Non-pigmented ciliary epithelial cell (primary cell): ENCODE measurements around the gene HSD17B12.
A peak's percentile ranks its signal among the peaks of the same experiment; 100 is the strongest.

Experiments
- DNase-seq: peaks from one replicate; pipeline ENCODE4 v3.0.0-alpha.2; 2010; ENCODE audit warnings: low read depth

The HSD17B12 gene

DNA sequence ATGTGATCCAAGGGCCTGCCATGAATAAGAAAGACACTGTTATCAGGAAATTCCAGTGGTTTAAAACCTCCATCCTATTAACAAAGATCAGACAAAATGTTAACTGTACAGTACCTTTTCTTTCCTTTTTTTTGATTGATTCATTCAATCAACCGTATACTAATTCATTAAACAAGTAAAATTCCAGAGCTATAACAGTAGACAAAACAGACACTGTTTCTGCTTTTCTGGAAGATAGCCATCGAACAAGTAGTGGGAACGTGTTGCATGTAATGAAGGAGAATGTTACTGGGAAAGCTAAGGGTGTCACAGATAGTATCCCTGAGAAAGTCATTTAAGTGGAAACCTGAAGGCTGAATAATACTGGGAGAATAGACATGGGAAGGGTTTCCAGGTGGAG lies 126.4 kb downstream of the HSD17B12 start:
- no peak for DNase-seq

DNA sequence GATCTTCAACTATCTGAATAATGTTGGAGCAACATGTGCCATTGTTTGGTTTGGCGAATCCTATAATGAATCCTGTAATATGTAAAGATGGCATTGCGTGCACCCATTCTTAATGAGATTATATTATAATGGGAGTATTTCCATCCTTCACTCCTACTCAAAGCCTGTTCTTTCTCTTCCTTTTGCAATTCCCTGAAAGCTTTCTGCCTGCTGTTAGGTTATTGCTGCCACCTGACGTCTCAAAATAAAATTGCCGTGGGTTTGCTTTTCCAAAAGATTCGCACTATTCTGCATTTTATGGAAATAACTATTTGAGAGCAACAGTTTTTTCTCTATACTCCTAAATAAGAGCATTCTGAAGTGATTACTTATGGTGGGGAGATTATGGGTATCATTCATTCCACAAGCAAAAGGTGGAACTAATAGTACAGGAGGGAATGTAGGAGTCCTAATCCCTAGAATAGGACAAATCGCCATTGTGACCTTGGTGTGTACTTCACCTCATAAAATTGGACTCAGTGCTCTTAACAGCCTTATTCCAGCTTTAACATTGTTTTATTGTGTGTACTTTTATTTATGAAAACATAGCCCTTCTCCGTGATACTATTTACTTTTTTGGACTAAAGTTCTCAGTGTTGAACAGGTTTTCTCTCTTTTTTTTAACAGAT lies 130.5 kb downstream of the HSD17B12 start:
- DNase-seq, result no peak

DNA sequence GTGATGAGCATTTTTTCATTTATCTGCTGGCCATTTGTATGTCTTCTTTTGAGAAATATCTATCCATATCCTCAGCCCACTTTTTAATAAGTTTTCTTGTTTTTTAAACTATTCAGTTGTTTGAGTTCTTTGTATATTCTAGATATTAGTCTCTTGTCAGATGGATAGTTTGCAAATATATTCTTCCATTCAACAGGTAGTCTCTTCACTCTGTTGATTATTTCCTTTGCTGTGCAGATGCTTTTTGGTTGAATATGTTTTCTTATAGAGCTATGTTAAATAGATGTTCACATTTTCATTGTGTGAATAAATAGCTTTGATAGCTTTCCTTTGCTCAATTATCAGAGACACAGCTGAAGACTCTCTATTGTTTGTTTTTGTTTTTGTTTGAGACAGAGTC lies 131.9 kb downstream of the HSD17B12 start:
- DNase-seq, result no peak

DNA sequence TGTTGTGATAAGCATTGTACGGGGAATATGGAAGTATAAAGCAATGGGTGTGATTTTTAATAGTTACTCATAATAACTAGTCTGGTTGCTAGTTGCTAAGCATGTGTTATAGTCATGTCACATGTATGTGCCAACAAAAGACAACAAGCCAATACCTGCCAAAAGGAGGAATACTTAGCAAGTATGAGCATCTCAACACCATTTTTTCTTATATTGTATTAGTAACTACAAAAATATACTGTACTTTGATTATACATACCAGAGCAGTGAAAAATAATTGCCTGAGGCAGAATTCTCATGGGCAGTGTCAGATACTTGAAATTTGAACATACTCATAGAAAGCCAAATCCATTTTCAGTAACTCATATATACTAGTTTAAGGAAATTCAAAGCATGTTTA lies 137.7 kb downstream of the HSD17B12 start:
- no peak for DNase-seq

DNA sequence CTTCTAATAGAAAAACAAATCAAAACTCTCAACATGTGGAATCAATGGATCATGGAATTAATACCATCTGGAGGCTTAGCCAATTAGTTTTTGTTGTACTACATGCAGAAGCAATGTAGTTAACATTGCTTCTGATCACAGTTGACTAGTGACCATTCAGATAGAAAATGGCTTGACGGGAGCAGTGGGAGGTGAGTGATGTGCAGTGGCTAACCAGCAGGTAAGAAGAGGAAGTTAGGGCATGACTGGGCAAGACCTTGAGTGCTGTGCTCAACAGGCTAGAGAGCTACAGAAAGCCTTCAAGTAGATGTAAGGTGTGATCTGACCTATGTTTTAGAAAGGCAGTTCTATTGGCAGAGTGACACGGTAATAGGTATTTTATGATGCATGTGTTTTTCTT lies 139.4 kb downstream of the HSD17B12 start:
- no peak for DNase-seq

DNA sequence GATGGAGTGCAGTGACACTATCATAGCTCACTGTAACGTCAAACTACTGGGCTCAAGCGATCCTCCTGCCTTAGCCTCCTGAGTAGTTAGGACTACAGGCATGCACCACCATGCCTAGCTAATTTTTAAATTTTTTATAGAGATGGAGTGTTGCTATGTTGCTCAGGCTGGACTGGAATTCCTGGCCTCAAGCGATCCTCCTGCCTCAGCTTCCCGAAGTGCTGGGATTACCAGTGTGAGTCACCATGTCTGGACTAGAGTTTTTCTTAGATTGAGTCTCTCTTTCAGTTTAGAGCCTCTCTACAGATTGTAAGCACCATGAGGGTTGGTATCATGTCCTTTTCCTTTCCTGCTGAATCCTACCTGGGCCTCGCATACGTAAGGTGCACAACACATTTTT lies 142.8 kb downstream of the HSD17B12 start:
- no peak for DNase-seq

DNA sequence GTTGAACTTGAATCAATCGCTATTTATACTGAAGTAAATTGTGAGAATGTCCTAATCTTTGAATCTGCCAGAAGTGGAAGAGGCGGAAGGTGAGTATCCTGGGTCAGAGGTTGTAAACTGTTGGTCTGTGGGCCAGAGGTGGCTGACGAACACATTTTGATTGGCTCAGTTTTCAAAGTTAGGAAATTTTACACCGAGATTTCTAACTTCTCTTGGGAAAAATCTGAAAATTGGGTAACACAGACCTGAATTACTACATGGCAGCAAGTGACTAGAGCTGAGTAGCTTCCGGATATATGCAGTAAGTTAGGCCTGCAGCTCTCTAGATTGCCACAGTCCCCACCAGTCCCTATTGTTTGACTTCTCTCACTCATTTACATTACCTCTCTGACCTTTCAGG lies 143.3 kb downstream of the HSD17B12 start:
- no peak for DNase-seq

DNA sequence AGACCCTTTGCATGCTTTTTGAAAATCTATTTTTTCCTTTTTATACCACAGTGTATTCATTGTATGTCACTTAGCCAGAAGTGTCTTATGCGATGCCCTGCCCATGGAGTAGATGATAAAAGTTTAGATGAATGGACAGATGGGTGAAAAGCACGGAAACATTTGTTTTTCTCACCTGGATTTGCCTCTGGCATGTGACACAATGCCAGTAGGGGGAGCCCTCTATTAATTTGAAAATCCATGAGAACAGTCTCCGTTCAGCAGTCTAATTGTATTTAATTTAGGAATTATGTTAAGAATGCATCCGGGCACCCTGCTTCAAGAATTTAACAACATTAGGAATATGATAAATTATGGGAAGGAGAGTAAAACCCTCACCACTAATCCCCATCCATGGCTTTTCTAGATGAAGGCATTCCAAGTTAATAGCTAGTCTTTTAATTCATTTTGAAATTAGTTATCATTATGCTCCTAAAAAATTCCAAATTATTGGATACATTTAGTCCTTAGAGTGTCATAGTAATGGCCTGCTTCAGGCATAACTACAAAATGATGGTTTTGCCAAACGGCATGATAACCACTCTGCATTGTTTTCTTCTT lies 144.8 kb downstream of the HSD17B12 start:
- no peak for DNase-seq

DNA sequence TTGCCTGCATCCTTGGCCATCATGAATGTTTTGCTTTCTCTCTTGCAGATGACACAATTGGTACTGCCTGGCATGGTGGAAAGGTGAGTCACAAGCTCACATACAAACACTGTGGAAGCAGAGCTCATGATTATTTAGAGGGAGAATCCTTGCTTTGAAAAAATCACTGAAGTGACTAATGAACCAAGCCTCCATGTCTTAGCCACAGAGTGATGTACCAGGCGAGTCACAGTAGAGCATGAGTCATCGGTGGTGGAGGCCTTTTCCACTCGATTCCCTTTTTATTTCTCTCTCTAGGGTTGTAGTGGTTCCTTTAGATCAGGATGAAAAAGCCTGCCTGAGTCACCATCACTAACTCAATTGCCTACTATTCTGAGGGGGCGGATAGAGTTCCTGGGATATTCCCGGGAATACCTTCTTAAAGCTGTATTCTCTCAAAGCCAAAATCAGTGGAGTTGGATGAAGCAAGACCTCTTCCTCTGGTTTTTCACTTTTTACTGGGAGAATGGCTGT lies 150.4 kb downstream of the HSD17B12 start:
- peak; percentile 100 for DNase-seq

DNA sequence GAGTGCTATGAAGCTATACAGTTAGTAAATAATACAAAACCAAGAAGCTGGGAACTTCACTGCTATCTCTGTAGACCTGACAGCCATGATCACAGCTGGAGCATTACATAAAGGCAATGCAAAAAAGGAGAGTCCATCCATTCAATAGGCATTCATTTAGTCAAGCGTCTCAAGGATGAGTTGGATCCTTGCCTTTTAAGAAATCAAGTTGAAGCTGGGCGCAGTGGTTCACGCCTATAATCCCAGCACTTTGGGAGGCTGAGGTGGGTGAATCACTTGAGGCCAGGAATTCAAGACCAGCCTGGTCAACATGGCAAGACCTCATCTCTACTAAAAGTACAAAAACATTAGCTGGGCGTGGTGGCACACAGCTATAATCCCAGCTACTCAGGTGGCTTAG lies 152.0 kb downstream of the HSD17B12 start:
- no peak for DNase-seq

DNA sequence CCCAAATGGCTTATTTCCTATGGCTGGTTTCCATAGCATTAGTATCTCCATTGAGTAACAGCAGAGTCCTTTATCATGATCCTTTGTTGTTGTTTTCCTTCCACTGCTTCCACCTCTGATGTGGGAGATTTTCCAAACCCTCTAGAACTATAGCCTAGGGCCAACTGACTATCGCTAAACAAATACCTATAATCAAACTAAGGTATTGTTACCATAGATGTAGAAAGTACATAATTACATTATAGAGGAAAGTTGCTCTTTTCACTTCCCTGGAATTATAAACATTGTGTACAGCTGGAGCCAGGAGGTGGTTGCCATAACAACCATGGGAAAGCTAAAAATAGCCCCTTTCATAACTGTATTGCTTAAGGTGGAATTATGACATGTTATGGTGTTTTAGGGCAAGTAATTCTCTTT lies 153.1 kb downstream of the HSD17B12 start:
- no peak for DNase-seq

DNA sequence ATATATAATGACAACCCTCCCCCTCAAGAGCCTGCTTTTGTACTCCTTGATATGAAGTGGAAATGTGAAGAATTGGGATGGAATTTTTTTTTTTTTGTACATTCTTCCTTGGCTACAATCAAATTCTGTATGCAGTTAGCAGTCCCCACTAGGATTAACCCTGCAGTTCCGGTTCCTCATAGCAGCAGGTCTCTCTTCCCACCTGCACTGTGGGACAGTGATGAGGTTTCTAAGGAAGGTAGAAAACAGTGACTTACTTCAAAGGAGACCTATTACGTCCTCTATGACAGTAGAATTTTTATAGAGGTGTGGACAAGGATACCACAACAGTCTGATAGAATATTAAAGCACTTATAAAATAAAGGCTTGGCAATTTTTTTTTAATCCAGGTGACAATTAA lies 153.7 kb downstream of the HSD17B12 start:
- no peak for DNase-seq

DNA sequence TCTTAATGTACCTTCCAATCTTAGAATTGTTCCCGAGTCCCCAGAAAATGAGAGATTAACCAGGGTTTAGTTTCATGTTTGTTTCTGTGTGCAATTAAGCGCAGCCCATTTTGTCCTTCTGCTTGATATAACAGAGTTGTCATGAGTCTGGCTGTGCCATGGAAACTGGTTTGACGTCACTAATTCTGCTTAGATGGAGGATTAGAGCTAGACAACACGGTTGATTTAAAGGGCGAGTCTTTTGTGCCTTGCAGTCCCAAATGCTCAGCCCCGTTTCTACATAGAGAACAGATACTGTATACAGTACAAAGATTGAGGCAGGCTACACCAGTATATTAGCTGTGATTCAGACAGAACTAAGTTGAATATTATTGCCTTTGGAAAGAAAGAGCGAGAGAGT lies 154.6 kb downstream of the HSD17B12 start:
- no peak for DNase-seq

DNA sequence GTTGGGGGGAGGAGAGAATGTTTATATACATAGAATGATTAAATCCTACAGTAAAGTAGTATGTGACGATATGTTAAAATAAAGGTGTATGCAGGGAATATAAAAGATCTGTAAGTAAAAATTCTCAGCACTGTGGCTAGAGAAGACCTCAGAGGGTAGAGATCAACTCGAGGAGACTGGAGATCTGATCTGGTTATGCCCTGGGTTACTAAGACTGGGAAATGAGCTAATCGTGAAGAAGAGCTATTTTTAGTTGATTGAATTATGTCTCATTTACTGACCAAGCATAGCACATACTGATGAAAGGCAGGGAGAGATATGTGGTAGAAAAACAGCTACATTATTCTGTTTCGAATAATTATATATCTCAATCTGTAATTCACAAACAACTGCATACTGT lies 157.3 kb downstream of the HSD17B12 start:
- DNase-seq, result no peak

DNA sequence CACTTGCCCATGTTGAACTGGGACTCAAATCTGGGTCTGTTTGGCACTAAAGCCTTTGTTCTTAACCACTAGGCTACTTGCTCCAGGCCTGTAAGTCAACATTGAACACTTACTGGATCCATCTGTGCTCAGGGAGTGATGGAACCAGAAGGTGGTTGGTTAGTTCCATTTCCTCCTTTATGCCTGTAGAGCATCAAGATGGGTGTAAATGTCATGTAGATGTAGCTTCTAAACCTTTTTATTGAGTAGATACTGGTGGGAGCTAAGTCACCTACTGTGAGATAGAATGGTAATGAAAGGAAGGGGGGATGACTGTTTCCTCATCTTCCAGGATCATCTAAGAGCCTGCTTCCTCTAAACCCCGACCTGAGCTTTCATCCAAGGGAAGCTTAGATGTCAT lies 161.5 kb downstream of the HSD17B12 start:
- no peak for DNase-seq

DNA sequence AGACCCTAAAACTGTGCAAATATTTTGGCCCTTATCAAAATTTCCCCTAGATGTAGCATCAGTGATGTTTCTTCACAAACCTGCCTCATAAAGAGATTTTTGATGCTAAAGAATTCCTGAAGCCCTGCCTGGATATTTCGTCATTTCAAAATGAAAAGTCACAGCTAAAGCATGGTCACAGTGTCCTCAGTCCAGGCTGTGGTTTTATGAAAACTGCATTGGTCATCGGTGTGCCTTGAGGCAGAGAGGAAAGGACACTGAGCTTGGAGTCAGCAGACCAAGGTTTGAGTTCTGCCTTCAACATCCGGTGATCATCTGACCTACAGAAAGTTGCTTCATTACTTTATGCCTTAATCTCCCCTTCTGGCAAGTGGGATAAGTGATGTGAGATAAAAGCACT lies 165.3 kb downstream of the HSD17B12 start:
- no peak for DNase-seq

DNA sequence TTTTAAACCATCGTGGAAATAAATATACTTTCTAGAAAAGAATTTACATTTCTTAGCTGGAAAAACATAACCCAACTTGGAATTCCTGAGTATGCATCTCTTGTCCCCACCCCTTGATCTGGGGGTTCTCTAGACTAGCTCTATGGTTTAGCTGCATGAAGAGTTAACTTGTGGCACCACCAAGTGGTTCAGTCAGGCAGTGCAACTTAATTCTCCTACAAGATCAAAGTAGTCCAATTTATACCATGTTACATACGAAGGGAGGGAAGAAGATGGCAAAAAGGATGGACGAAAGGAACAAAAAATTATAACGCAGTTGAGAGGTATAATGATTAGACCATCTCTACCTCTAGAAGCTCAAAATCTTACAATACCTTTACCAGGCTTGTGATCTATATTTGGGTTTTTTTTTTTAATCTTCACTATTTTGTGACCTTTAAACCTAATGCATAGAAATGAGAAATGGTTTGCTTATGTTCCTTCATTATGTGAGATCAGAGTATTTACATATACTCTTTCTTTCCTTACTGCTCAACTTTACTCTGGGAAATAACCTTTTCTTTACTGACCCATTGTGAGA lies 171.6 kb downstream of the HSD17B12 start:
- peak; percentile 61 for DNase-seq

DNA sequence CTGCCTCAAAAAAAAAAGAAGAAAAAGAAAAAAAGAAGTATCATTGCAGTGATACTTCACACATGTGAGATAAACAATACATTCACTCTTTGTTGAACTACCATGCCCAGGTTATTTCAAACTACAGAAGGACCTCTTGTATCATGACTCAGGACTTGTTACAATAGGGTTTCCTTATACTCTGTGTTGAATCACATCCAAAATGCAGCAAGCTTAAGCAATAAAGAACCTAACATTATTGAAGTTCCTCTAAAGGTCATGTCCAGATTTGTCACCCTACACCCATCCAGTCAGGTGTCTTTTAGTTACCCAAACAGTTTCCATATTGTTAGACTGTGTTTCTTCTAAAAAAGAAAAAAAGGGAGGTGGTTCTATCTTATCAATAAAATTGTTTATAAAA lies 173.2 kb downstream of the HSD17B12 start:
- no peak for DNase-seq

DNA sequence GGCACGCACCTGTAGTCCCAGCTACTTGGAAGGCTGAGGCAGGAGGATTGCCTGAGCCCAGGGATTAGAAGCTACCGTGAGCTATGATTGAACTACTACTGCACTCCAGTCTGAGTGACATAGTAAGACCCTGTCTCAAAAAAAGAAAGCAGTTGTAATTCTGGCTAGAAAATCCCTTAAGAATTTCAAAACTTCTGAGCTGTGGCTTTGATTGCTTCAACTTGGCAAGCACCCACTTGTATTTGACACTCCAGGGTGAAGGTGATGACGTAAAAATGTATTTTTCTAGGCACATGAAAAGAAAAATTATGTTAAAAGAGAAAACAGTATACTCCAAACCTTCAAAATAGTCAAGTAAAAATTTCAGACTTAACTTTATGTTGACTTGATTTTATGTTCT lies 176.5 kb downstream of the HSD17B12 start:
- no peak for DNase-seq

DNA sequence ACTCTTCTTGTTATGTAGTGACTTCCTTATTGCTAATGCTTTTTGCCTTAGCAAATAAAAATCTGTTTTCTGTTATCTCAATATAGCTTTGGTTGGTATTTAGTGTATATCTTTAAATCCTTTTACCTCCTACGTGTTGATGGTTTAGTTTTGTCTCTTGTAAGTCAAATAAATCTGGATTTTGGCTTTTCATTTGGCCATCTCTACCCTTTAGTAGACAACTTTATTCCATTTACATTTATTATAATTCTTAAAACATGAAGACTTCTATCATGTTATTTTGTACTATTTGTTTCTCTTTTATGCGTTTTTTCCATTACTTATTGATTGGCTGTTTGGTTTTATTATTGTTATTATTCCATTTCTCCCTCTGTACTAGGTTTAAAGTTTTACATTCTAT lies 180.6 kb downstream of the HSD17B12 start:
- no peak for DNase-seq

DNA sequence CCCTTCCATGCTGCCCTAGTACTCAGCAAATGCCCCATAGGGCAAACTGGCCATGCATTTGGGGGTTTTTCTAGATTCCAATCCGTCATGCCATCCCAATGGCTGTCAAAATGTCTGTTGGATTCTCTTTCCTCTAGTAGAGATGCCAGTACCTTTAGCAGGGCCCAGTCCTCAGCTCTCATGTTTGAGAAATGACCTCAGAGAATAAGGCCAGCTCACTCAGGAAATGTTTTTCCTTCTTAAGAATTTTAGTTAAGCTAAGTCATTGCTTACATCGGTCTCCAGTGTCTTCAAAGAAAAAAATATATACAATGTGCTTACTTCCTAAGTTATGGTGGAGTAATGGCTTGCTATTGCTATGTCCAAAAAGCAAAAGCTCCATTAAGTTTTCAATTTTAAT lies 186.0 kb downstream of the HSD17B12 start:
- DNase-seq, result peak; percentile 41

DNA sequence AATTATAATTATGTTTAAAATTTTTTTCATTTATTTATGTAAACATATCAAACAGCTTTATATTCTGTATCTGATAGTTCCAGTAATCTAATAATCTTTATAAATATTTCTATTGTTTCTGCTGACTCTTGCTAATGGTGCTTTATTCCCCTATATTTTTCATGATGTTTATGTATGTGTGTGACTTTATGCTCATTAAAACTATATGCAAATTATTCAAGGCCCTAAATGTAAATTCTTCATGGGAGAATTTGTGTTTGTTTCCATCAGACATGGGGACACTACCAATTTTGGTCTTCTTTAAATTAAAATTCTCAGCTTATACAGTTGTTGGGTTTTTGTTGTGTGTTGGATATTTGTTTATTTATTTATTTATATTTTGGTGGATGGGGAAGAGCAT lies 186.4 kb downstream of the HSD17B12 start:
- DNase-seq, result no peak

DNA sequence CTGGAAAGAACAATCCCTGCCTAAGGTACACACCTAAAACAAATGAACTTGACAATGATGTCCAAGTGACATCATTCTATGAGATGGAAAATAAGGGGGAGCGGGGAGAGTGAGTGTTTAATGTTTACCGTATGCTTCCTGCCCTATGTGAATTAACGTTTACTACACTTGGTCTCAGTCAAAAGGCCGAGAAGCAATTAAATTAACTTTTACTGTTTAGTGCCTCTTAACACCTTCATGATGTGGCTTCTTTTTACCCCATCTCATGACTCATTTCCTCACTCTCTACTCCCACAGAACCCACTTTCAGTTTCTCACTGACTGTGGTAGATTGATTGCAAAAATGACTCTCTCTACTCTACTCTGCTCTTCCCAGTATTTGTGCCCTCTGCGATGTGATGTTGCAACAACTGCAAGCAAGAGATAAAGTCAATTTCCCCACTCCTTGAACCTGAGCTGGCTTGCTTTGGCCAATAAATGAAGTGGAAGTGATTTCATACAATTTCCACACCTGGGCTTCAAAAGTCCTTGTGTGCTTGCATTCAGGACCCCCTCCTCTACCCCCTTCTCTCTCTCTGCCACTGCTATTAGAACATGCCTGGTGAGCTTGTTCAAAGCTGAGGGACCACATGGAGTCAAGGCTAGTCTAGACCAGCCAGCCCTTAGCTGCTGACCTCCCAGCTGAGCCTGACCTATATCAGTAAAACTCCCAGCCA lies 188.5 kb downstream of the HSD17B12 start:
- DNase-seq, result peak; percentile 65
